Astrocyte (in vitro differentiated cells and primary cell): ENCODE data around the gene PDE8A.

Experiments used
- CTCF ChIP-seq: IDR thresholded peaks from 2 replicates; pipeline ENCODE4 v1.5.1; 2011; ENCODE audit warnings: low read depth, mild to moderate bottlenecking, inconsistent platforms, low read length, moderate library complexity; ENCODE audit not compliant: insufficient read depth
- EZH2 ChIP-seq: IDR thresholded peaks from 2 replicates; pipeline ENCODE4 v1.6.1; 2012; ENCODE audit warnings: mild to moderate bottlenecking, low read length, inconsistent platforms; ENCODE audit not compliant: insufficient read depth

- TF ChIP-seq CTCF (no peak), EZH2 (no peak)
Measured at GRCh38 chr15:84976746-84977345, 4.8 kb upstream of the PDE8A start.
